Activated naive CD8-positive, alpha-beta T cell treated with anti-CD3 and anti-CD28 coated beads, Interleukin-2, amount 10 ng/mL, durations not matched to agents 7 days and 5 days (primary cell): ENCODE data around the gene TTLL4. TPM values are rescaled to one million over a fixed set of nuclear protein-coding genes. Genes with fewer than 3 reads are reported as not detected.
A peak's percentile ranks its signal among the peaks of the same experiment; 100 is the strongest.

ENCODE experiments used
- ATAC-seq: fragments of 150-1000 bp; cut with Tn5 transposase; one replicate; pipeline ENCODE4 v1.10.0; 2021; ENCODE audit warnings: low read depth, moderate library complexity
- POLR2A ChIA-PET: fragments of 350-600 bp; sonication (Branson Sonifier 250); formaldehyde crosslinking; loops from one replicate; lab custom pipeline; 2021; ENCODE audit warnings: antibody characterized with exemption; lab: Charles Lee
- DNase-seq: peaks from one replicate; pipeline ENCODE4 v3.0.0; 2021
- H3K27ac Mint-ChIP-seq: one replicate; pipeline ENCODE4 v1.8.0; 2022; ENCODE audit warnings: mild to moderate bottlenecking, mixed read lengths
- H3K27me3 Mint-ChIP-seq: one replicate; pipeline ENCODE4 v1.8.0; 2022; ENCODE audit warnings: mild to moderate bottlenecking, moderate library complexity, mixed read lengths
- H3K36me3 Mint-ChIP-seq: one replicate; pipeline ENCODE4 v1.8.0; 2021; ENCODE audit warnings: mild to moderate bottlenecking, mixed read lengths
- H3K4me1 Mint-ChIP-seq: one replicate; pipeline ENCODE4 v1.8.0; 2021; ENCODE audit warnings: mixed read lengths
- H3K4me3 Mint-ChIP-seq: one replicate; pipeline ENCODE4 v1.8.0; 2022; ENCODE audit warnings: mild to moderate bottlenecking, moderate library complexity, mixed read lengths
- H3K9me3 Mint-ChIP-seq: one replicate; pipeline ENCODE4 v1.8.0; 2021; ENCODE audit warnings: mixed read lengths
- total RNA-seq, 2 experiments: library from RNA; stranded (reverse); gene quantifications; one replicate each; pipeline ENCODE4 v1.2.3, GENCODE V29; 2021

TTLL4 gene
- total RNA-seq, 2 experiments from 2014 or later, result 24.1 to 26.2 TPM

GRCh38 chr2:218734190-218734975 lies 23.7 kb downstream of the TTLL4 start:
- DNase-seq (no peak), ATAC-seq (no peak)
- H3K27ac Mint-ChIP-seq, result peak overlapping the region; percentile 24
- peaks cover 6% of the 10 kb centered on the region for H3K36me3 Mint-ChIP-seq
- no peaks in the 10 kb centered on the region for H3K9me3 Mint-ChIP-seq
- H3K4me1 Mint-ChIP-seq, result peaks cover 13% of the 10 kb centered on the region
- POLR2A ChIA-PET, result no interaction called here
- H3K4me3 Mint-ChIP-seq, result no peak overlapping the region
- no peaks in the 10 kb centered on the region for H3K27me3 Mint-ChIP-seq

- DNase-seq, result no peak
- POLR2A ChIA-PET, result no interaction called here
- Mint-ChIP-seq H3K9me3 (no peaks in the 10 kb centered on the region), H3K27ac (no peak overlapping the region), H3K27me3 (no peaks in the 10 kb centered on the region), H3K36me3 (peaks cover 15% of the 10 kb centered on the region), H3K4me3 (no peak overlapping the region), H3K4me1 (peaks cover 13% of the 10 kb centered on the region)
- no peak for ATAC-seq
Observed at GRCh38 chr2:218736531-218736930, 25.9 kb downstream of the TTLL4 start.

GRCh38 chr2:218743068-218743467 lies 32.4 kb downstream of the TTLL4 start:
- Mint-ChIP-seq H3K27me3 (no peaks in the 10 kb centered on the region), H3K4me3 (no peak overlapping the region), H3K9me3 (no peaks in the 10 kb centered on the region), H3K36me3 (peaks cover 32% of the 10 kb centered on the region), H3K4me1 (no peaks in the 10 kb centered on the region), H3K27ac (no peak overlapping the region)
- POLR2A ChIA-PET, result no interaction called here
- DNase-seq, result no peak
- ATAC-seq, result no peak

- Mint-ChIP-seq H3K4me3 (no peak overlapping the region), H3K9me3 (no peaks in the 10 kb centered on the region), H3K27ac (no peak overlapping the region), H3K36me3 (peaks cover 32% of the 10 kb centered on the region), H3K27me3 (no peaks in the 10 kb centered on the region), H3K4me1 (no peaks in the 10 kb centered on the region)
- ATAC-seq (no peak), DNase-seq (no peak)
- POLR2A ChIA-PET, result no interaction called here
Observed at GRCh38 chr2:218744615-218745014, 34.0 kb downstream of the TTLL4 start.

- POLR2A ChIA-PET, result no interaction called here
- Mint-ChIP-seq H3K27ac (no peak overlapping the region), H3K9me3 (no peaks in the 10 kb centered on the region), H3K4me1 (no peaks in the 10 kb centered on the region), H3K4me3 (no peak overlapping the region), H3K27me3 (no peaks in the 10 kb centered on the region), H3K36me3 (peaks cover 29% of the 10 kb centered on the region)
- DNase-seq (no peak), ATAC-seq (no peak)
Observed at GRCh38 chr2:218745160-218745558, 34.5 kb downstream of the TTLL4 start.

GRCh38 chr2:218745559-218746469 lies 35.2 kb downstream of the TTLL4 start:
- H3K4me3 Mint-ChIP-seq, result no peak overlapping the region
- H3K4me1 Mint-ChIP-seq, result no peaks in the 10 kb centered on the region
- H3K36me3 Mint-ChIP-seq, result peaks cover 27% of the 10 kb centered on the region
- no peaks in the 10 kb centered on the region for H3K27me3 Mint-ChIP-seq
- H3K27ac Mint-ChIP-seq, result no peak overlapping the region
- no peak for ATAC-seq
- no peaks in the 10 kb centered on the region for H3K9me3 Mint-ChIP-seq
- POLR2A ChIA-PET, result interaction anchor here (0.6 kb wide), 1 partner anchor 37 kb away, joined by 3 read pairs; no protein-coding TSS in a partner anchor
- no peak for DNase-seq

GRCh38 chr2:218746470-218746795 lies 35.8 kb downstream of the TTLL4 start:
- Mint-ChIP-seq H3K27ac (no peak overlapping the region), H3K9me3 (no peaks in the 10 kb centered on the region), H3K36me3 (peaks cover 27% of the 10 kb centered on the region), H3K4me1 (no peaks in the 10 kb centered on the region), H3K4me3 (no peak overlapping the region), H3K27me3 (no peaks in the 10 kb centered on the region)
- ATAC-seq (no peak), DNase-seq (no peak)
- POLR2A ChIA-PET, result interaction anchor here (0.6 kb wide), 1 partner anchor 38 kb away, joined by 3 read pairs; no protein-coding TSS in a partner anchor

GRCh38 chr2:218746960-218747359 lies 36.3 kb downstream of the TTLL4 start:
- no peaks in the 10 kb centered on the region for H3K9me3 Mint-ChIP-seq
- H3K36me3 Mint-ChIP-seq, result peaks cover 27% of the 10 kb centered on the region

GRCh38 chr2:218748741-218749441 lies 38.3 kb downstream of the TTLL4 start:
- POLR2A ChIA-PET, result no interaction called here
- Mint-ChIP-seq H3K4me1 (no peaks in the 10 kb centered on the region), H3K9me3 (no peaks in the 10 kb centered on the region), H3K36me3 (peaks cover 27% of the 10 kb centered on the region), H3K27ac (no peak overlapping the region), H3K27me3 (no peaks in the 10 kb centered on the region), H3K4me3 (no peak overlapping the region)
- ATAC-seq (no peak), DNase-seq (no peak)

More at GRCh38 chr2:218746960-218747359, 36.3 kb downstream of the TTLL4 start:
- no peak overlapping the region for H3K4me3 Mint-ChIP-seq
- POLR2A ChIA-PET, result no interaction called here
- H3K4me1 Mint-ChIP-seq, result no peaks in the 10 kb centered on the region
- no peak overlapping the region for H3K27ac Mint-ChIP-seq
- DNase-seq (no peak), ATAC-seq (no peak)
- no peaks in the 10 kb centered on the region for H3K27me3 Mint-ChIP-seq

- no peaks in the 10 kb centered on the region for H3K27me3 Mint-ChIP-seq
- no peak overlapping the region for H3K4me3 Mint-ChIP-seq
- peaks cover 15% of the 10 kb centered on the region for H3K36me3 Mint-ChIP-seq
- H3K4me1 Mint-ChIP-seq, result no peaks in the 10 kb centered on the region
- ATAC-seq, result no peak
- POLR2A ChIA-PET, result no interaction called here
- no peaks in the 10 kb centered on the region for H3K9me3 Mint-ChIP-seq
- no peak overlapping the region for H3K27ac Mint-ChIP-seq
- no peak for DNase-seq
Observed at GRCh38 chr2:218754201-218754600, 43.6 kb downstream of the TTLL4 start.

GRCh38 chr2:218754781-218755180 lies 44.1 kb downstream of the TTLL4 start:
- Mint-ChIP-seq H3K27me3 (no peaks in the 10 kb centered on the region), H3K4me3 (no peak overlapping the region), H3K4me1 (no peaks in the 10 kb centered on the region), H3K36me3 (peaks cover 14% of the 10 kb centered on the region), H3K9me3 (no peaks in the 10 kb centered on the region), H3K27ac (no peak overlapping the region)
- POLR2A ChIA-PET, result no interaction called here
- no peak for DNase-seq
- no peak for ATAC-seq

GRCh38 chr2:218755198-218755566 lies 44.5 kb downstream of the TTLL4 start:
- POLR2A ChIA-PET, result no interaction called here

More at GRCh38 chr2:218755198-218755566, 44.5 kb downstream of the TTLL4 start:
- DNase-seq (no peak), ATAC-seq (no peak)
- Mint-ChIP-seq H3K27ac (no peak overlapping the region), H3K27me3 (no peaks in the 10 kb centered on the region), H3K4me3 (no peak overlapping the region), H3K36me3 (peaks cover 14% of the 10 kb centered on the region), H3K4me1 (no peaks in the 10 kb centered on the region), H3K9me3 (no peaks in the 10 kb centered on the region)
